NK-92 (cell line): ENCODE measurements around the gene C6orf141.

Experiments
- DNase-seq: peaks from one replicate; lab custom pipeline; 2025; ENCODE audit not compliant: unreplicated experiment; lab: John Stamatoyannopoulos, UW

C6orf141 gene

DNA sequence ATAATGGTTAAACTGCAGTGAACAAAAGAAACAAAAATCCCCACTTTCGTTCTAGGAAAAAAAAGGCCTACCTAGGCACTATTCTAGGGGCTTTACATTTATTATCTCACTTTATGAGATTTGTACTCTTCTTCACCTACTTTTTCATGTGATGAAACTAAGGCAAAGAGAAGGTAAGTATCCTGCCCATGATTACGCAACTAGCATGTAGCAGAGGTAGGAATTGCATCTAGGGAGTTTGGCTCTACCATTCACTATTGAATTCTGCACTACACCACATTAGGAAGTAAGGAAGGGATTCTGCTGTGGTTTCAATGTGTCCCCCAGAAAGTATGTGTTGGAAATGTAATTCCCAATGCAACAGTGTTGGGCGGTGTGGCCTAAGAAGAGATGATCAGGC, 11.4 kb upstream of the C6orf141 start:
- DNase-seq, result no peak

GRCh38 chr6:49540614-49541013, 9.9 kb upstream of the C6orf141 start:
- no peak for DNase-seq

DNA sequence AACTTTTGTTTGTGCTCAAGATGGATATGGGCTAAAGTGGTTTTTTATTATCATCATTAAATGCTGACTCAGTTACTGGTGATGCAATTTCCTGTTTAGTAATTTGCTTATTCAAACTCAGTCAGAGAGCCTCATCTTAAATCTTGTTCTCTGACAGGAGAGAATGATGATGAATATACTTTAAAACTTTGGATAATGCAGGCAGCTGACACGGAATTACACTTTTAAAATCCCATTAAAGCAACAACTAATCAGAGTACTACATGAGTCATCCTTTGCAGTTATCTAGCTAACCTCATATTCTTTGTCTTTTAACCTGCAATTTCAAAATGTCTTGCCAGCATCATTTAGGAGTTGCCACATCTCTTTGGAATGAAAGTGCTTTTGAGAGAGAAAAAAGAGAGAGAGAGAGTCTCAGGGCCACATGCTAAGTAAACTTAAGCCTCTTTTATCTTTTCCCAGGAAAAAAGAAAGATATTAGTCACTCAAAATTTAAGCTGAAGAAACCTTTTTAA, 9.2 kb upstream of the C6orf141 start:
- no peak for DNase-seq

DNA sequence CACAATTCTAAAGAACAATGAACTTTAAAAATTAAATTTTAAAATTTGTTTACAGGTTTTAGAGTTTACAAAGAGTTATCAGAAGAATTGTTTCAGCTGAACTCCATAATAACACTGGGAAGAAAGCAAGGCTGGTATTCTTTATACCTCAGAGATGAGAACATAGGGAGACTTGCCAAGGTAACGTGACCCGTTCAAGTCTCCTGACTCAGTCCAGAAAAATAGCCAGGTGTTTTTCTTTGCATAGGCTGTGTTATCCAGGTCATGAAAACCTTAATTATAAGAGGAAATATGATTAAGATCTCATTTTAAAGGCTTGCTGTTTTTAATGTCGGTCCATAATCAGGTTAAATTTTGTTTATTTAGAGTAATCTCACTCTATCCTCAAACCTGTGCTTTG, 8.5 kb upstream of the C6orf141 start:
- DNase-seq, result no peak

- no peak for DNase-seq
Measured at GRCh38 chr6:49543087-49543858, 7.2 kb upstream of the C6orf141 start.

DNA sequence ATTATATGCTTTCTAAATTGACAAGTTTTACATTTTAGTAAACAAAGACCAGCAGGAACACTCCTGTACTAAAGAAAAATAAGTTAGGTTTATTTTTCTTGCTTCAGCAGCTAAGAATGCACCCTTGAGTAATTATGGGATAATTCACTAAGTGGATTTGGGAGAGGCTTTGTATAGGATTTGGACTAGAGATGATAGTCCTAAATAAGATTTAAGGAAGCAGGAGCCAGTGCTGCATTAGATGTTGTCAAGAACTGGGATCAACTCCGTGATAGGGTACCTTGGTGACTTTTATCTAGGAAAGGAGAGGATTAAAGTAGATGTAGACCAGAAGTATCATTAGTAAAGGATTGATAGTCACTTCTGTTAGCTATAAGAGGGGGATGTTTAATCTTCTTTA, 4.1 kb upstream of the C6orf141 start:
- DNase-seq, result no peak

DNA sequence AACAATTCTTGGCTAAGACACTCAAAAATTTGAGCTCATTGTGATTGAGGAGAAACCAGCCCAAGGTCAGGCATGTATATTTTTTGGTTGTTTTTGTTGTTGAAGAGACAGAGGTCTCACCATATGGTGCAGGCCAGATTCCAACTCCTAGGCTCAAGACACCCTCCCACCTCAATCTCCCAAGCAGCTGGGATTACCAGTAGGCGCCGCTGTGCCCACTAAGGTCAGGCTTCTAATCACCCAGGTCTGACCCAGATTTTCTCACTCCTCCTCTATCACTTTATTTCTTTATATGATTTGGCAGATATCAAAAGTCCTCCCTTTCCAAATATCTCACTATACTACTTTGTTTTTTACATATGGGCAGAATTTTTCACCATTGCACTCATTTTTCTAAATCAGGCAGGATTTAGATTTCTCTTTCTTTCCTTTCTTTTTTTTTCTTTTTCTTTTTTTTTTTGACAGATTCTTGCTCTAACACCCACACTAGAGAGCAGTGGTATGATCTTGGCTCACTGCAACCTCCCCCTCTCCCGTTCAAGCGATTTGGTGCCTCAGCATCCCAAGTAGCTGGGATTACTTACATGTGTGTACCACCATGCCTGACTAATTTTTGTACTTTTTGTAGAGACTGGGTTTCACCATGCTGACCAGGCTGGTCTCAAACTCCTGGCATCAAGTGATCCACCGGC, 1.7 kb upstream of the C6orf141 start:
- no peak for DNase-seq

GRCh38 chr6:49549691-49550491, 577 bp upstream of the C6orf141 start:
- DNase-seq, result no peak

DNA sequence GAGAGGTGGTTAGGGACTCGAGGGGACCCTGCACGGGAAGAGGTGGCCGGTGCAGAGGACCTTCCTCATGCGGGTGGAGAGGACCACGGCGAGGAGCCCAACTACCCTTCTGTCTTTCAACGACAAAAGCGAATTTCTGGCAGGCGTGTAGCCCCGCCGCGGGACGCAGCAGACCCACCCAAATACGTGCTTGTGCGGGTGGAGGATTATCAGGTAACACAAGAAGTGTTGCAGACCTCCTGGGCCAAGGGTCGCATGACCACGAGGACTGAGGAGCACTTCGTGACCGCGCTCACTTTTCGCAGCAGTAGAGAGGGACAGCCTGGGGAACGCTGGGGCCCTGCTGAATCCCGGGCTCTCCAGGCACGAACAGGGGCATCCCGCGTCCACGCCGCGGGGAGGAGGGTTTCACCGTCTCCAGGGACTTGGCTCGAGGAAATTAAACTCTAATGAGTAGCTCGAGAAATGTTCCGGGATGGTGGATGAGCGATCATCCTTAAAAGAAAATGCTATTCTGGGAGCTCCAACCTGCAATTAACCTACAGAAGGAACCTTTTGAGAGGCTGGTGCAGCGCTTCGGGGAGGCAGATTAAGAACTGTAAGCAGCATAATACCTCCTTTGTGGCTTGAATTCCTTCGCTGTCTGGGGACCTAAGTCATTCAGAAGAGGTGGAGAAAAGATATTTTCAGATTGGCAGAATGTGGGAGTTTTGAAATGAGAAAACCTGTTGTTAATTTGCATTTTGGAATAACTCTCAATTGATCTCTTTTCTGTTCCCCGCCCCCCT, 804 bp downstream of the C6orf141 start:
- DNase-seq, result no peak

- no peak for DNase-seq
Measured at GRCh38 chr6:49551866-49552129, 1.3 kb downstream of the C6orf141 start.

- DNase-seq, result no peak
Measured at GRCh38 chr6:49552596-49552995, 2.1 kb downstream of the C6orf141 start.

GRCh38 chr6:49553384-49553783, 2.9 kb downstream of the C6orf141 start:
- DNase-seq, result no peak

DNA sequence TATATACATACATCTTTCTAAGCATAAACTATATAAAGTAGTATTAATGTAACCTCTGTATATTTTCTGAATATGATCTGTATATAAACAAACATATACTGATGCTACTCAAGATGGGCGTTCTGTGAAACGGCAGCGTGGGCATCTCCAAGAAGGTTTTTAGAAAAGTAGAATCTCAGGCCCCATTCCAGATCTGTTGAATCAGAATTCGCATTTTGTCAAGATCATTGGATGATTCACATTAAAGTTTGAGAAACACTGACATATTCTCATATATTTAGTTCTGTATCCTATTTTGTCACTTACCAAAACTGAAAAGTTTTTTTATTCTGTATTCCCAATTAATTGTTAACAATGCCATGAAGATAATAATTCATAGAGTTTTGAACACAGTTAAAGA, 5.5 kb downstream of the C6orf141 start:
- DNase-seq, result no peak

GRCh38 chr6:49556429-49556837, 6.0 kb downstream of the C6orf141 start:
- DNase-seq, result no peak

GRCh38 chr6:49557177-49557576, 6.7 kb downstream of the C6orf141 start:
- no peak for DNase-seq

DNA sequence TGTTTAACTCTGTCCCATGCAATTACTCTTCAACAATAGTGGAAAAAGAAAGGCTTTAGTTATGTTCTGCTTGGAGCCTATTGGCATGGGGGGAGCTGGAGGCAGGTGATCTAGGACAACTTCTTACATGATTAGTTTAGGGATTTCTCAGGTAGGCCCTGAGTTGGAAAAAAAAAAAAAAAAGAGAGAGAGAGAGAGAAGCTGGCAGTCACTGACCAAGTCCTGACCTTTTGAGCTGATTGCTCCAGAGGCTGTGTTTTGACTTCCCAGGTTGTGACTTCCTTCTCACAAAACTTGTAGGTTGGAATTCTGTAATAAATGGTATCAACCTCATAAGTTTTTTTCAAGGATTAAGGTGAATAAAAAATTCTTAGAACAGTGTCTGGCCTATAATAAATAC, 7.8 kb downstream of the C6orf141 start:
- DNase-seq, result no peak

DNA sequence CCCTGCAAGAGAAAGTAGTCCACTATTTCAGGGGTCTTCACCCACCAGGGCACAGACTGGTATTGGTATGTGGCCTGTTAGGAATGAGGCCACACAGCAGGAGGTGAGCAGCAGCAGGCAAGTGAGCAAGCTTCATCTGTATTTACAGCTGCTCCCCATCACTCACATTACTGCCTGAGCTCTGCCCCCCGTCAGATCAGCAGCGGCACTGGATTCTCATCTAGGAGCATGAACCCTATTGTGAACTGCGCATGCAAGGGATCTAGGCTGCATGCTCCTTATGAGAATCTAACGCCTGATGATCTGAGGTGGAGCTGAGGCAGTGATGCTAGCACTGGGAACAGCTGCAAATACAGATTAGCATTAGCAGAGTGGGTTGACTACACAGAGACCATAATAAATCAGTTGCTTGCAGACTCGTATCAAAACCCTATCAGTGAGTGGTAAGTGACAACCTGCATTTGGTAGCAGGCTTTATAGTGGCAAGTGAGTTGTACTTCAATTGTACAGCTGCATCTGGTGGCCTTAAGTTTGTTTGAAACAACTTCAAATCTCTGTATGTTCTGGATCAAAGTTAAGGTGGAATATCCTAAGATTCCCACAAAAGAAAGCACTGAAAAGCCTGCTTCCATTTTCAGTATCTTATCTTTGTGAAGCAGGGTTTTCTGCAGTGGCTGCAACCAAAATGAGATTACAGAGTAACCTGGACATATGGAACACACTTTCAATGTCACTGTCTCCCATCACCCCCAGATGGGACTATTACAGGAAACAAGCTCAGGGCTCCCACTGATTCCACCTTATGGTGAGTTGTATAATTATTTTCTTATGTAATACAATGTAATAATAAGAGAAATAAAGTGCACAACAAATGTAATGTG, 12.8 kb downstream of the C6orf141 start:
- DNase-seq, result no peak

- no peak for DNase-seq
Measured at GRCh38 chr6:49564552-49564951, 14.1 kb downstream of the C6orf141 start.

DNA sequence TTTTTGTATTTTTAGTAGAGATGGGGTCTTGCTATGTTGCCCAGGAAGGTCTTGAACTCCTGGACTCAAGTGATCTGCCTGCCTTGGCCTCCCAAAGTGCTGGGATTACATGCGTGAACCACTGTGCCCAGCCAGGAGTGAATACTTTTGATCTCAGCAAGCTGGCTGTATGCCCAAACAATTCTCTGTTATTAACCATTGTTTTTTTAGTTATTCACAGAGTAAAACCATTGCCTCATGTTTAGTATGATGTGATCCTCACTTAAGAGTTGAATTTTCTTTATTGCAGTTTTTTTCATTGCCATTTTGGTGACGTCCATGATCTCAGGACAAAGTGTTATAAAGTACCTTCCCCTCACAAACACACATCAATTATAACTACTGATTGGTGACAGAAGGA, 14.8 kb downstream of the C6orf141 start:
- no peak for DNase-seq

GRCh38 chr6:49565855-49566254, 15.4 kb downstream of the C6orf141 start:
- no peak for DNase-seq
